Activated CD4-positive, alpha-beta T cell treated with anti-CD3 and anti-CD28 coated beads, Interleukin-2, amount 50 U/mL, for 4 hours (primary cell): ENCODE results near the gene ZNF329.
A peak's percentile ranks its signal among the peaks of the same experiment; 100 is the strongest.

Source experiments
- DNase-seq, 2 experiments: peaks; one replicate each; pipeline ENCODE4 v3.0.0-alpha.2; 2020

ZNF329 gene

DNA sequence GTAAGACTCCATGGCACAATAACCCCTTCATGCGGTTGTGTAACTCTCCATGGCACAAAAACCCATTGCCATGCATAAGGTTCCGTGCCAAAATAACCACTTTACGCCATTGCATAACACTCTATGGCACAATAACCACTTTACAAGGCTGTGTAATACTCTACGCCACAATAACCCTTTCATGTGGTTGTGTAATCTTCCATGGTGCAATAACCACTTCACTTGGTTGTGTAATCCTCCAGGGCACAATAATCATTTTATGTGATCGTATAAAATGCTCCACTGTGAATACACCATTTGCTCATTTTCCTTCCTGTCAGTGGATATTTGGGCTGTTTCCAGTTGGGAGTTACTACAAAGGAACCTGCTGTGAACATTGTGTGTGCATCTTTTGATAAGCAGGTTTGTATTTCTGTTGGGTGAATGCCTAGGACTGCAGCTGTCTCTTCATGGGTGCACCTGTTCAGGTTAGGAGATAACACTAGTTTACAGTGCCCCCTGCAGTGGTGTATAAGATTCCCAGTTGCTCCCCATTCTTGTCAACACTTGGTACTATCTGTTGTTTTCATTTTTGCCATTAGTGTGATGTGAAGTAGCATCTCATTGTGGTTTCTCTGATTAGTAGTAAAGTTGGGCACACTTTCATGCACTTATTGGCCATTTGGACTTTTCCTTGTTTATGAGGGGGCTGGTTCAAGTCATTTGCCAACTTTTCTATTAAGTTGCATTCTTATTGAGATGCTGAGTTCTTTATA lies 31.4 kb downstream of the ZNF329 start:
- no peak for DNase-seq

DNA sequence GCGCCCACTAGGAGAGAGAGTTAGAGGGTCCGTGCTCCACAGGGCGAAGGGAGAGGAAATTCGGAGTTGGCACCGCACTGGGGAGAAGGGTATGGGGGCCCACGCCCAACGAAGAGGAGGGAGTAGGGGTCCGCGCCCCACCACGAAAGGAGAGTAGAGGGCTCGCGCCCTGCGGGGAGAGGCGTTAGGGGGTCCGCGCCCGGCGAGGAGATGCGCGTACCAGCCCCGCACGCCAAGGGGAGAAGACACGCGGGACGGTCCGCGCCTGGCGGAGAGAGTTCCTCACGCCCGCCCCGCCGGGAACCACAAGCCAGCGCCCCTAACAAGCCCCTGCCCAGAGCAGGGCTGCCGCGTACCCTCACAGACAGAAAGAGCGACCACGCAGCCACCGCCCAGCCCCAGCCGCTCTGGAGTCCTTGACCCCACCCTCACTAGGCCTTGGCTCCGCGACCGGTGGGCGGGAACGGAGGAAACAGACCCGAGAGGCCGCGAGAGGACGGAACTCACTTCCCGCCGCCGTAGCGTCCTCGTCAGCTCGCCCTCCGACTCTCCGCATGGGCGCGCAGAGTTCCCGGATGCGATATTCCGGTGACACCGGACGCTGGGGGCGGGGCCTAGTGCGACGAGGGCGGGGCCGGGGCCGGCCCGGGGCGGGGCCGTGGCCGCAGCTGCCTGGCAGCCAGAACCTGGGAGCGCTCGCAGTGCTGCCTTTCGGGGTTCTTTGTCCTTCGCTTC lies 32.6 kb downstream of the ZNF329 start:
- DNase-seq, result no peak

DNA sequence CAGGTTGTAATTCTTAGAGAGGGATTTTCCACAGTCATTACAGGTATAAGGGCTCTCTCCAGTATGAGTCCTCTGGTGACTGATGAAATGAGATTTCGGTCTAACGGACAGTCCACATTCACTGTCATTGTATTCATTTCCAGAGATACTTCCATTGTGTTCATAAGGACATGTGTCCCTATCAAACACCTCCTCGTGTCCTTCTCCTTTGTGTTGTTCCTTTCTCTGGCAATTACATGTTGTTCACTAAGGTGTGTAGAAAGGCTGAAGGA lies 42.1 kb downstream of the ZNF329 start:
- DNase-seq, result no peak

DNA sequence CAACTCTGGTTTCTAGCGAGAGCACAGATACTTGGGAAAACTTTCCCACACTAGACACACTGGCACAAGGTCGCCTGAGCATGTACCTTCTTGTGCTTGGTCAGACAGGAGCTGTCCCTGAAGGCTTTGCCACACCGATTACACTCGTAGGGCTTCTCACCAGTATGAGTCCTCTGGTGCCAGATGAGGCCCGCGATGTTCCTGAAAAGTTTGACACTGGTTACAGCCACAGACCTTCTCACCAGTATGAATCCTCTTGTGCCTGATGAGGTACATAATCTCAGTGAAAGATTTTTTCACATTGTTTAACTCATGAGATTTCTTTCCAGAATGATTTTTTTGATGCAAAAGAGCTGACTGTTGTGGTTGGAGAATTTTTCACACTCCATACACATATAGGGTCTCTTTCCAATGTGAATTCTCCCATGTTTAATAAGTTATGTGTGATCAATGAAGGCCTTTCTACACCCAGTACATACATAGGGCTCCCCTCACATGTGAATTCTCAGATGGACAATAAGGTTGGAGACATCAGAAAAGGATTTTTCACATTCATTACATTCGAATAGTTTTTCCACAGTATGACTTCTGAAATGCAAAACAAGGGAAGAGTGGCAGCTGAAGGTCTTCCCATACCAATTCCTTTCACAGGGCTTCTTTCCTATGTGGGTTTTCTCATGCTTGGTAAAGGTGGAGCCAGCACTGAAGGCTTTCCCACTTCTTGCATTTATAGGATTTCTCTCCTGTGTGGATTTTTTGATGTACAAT lies 42.6 kb downstream of the ZNF329 start:
- DNase-seq, result no peak

DNA sequence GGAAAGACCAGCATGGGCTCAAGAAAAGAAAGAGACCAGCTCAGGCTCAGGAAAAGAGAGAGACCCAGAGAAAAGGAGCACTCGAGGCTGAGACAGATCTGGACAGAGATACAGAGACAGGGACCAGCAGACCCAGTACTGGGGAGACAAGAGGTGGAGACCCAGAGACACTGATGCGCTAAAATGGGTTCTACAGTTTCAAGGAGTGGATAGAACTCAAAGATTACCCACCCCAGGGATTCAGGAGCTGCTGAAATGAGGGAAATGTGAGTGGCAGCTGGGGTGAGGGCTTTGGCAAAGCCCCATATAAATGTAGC lies 51.9 kb downstream of the ZNF329 start:
- no peak for DNase-seq

DNA sequence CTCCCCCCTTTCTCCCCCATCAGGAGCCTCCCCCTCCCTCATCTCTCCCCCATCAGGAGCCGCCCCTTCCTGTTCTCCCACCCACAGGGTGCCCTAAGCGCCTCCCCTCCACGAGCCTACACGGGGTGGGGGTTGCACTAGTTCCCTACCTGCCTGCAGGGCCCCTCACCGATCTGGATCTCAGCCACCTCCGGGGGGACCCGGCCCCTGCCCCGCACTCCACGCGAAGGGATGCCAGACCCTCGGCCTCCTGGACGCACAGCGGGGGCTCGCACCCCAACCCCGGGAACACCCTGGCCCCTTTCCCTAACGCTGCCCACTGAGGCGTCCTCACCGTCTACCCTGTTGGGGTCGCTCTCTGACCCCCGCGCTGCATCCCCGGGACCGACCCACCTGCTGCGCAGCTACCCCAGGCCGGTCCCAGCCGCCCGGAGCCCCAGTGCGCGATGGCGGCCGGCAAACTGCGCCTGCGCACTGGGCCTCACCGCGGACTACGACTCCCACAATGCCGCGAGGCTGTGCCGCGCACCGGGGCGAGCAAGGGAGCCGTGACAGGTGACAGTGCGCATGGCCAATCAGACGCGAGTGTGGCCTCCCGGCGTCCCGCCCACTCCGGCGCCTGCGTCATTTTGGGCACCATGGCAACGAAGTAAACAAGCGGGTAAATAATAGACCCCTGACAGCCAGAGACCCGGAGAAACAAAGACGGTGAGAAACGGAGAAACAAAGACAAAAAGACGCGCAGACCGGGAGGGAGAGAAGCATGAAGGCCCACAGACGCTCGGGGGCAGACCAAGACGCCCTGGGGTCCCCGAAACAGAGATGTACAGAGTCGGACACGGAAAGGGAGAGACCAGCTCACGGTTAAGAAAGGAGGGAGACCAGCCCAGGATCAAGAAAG lies 52.6 kb downstream of the ZNF329 start, which contains the start of gene ZSCAN18:
ZSCAN18 (minus strand) TSS at position 451 of the 901 bp plus-strand sequence. CDS start 7,964 bp downstream, outside the sequence.
- DNase-seq, result peak; percentile 94 to 95

DNA sequence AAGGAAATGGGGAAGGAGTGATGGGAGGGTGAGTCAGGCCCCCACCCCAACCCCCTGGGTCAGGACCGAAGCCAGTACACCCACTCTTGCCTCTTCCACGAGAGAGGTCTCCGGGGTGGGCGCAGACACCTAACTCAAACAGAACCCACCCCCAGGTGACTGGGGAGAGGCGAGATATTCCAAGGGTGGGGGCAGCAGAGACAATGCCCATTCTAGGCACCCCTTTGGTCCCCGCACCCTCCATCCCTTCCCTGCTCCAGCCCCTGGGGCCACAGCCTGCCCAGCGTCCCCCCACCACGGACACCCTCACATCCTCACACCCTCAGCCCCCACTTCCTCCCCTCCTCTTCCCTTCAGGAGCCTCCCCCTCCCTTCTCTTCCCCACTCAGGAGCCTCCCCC lies 53.2 kb downstream of the ZNF329 start:
- DNase-seq, result no peak

DNA sequence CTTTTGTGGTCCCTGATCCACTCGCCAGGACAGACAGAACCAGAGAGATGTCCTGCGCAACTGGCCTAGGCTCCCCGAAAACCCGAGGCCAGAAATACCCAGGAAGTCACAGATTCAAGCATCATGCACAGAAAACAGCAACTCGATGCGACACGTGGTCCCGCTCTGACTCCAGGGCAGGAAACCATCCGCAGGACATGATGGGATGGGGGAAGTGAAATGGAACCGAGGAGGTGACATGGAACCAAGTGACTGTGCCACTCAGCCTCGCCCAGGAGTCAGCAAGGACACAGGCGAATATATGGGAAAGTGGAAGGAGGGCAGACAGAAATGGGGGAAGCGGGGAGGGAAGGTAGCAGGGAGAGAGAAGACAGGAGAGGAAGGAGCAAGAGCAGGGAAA lies 53.7 kb downstream of the ZNF329 start:
- no peak for DNase-seq

DNA sequence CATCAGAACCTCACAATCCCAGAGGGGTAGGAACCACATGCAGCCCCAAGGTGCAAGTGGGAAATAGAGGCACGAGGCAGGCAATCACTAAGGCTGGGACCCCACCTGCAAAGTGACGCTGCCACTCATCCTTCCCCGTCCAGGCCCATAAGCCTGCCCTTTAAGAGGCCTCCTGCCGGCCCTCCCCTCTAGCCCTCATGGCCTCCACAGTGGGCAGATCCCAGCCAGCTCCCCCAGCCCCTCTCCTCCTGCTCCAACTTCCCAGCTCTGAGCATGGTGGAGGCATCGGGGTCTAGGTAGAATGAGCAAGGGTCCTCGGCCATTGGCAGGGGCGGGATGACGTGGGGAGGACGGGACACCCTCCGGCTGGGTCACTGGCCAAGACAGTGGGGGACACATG lies 55.3 kb downstream of the ZNF329 start:
- no peak for DNase-seq

DNA sequence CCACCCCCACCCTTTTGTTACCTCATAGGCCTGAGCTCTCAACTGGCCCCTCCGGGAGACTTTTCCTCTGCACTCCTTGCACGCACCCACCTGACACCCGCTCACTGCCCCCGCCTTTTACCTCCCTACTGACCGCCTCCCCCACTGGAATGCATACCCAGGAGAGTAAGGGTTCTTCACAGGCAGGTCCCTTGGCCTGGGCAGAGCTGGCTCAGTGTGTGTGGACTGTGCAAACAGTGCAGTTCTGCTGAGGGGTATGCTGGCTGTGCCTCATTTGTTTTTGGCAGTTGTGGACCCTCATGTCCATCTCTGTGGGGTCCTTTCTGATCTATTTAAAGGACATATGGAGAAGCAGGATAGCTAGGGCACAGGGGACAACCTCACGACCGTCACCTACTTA lies 57.5 kb downstream of the ZNF329 start:
- no peak for DNase-seq

DNA sequence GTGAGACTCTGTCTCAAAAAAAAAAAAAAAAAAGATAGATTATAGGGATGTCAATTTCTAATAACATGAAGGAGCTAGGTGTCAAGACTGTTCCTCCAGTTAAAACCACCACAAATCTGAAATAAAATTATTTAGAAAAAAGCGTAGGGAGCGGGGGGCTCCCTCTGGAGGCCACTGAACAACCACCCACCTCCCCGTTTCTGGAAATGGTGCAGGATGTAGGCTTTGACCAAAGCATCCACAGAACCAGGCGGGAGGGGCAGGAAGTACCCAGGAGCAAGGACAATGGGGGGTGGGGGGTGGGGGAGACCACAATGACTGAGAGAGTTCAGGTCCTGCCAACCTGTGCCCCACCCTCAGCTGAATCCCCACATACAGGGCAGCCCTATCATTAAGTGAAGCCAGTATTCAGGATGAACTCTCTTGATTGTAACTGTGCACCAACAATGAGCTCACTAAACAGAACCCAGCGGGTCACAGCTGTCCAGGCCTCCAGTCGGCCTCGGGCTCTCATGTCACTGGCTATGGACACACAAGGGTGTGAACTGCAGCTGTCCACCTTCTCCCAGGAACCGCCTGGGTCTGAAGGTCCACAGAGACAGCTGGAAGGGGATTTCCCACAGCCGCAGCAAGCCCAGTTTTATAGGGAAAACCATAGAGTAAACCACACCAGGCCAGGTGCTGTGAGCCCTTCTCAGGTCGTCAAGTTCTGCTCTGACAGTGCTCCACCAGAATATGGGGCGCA lies 59.2 kb downstream of the ZNF329 start:
- DNase-seq, result no peak

DNA sequence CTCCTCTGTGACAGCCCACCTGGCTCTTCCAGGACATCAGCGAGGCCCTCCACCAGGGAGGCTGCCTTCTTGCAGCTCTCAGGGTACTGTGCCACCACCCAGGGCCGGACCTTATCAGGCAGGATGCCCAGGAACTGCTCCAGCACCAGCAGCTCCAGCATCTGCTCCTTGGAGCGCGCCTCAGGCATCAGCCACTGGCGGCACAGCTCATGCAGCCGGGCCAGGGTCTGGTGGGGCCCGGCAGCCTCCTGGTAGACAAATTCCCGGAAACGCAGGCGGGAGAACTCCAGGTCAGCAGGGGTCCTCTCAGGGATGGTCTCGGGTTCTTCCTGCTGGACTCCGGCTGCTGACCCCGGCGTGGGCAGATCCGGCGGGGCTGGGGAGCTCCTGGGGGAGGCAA lies 60.7 kb downstream of the ZNF329 start:
- DNase-seq, result no peak

DNA sequence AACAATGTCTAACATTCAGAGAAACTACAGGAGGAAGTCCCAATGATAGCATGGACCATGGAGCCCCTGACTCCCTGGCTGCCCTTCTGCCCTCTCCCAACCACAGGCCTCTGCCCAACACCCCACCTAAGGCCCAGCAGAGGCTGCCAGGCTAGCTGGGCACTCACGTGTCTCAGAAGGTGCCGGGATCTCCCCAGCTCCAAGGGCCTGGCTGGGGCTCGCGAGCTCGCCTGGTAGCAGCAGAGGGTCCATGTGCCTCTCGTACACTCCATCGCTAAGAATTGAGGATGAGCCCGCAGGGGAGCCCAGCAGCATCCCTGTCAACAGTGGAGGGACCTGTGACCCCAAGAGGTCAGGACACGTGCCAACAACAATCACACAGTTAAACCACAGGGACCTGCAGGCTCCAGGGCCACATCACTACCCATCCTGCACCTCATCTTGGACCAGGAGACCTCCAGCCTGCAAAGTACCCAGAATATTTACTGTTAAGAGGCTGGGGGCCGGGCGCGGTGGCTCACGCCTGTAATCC lies 62.0 kb downstream of the ZNF329 start:
- DNase-seq, result no peak

DNA sequence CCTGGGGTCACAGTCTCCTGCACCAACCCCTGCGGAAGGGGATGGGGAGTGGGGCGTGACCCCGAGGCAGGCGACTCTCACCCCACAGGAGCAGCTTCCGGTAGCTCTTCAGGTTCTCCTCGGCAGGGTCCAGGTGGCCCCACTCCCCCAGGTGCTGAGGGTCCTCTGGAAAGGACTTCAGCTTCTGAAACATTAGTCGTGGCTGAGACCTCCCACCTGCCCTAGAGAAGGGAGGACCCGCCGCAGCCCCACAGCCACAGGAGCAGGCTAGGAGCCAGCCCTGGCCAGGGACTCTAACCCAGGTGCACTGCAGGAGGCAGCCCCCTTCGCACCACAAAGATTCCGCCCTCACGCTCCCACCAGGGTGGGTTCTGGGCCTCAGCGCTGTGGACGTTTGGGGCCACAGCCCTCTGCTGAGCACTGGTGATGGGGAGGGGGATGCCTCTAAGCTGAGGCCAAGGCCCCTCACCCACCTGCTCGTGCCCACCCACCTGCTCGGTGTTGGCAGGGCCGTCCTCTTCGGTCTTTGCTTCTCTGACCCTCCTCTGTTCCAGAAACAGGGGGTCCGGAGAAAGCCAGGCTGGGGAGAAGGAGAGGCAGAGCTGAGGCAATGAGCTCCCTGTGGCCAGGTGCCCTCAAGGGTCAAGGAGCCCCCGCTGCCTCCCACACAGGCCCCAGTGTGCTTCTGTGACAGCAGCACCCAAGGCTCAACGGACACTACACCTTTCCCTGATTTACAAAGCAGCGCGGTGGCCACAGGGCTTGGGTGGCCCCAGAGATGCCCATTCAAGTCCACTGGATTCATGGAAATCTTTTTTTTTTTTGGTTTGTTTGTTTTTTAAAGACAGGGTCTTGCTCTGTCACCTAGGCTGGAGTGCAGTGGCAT lies 63.5 kb downstream of the ZNF329 start:
- DNase-seq, result no peak

DNA sequence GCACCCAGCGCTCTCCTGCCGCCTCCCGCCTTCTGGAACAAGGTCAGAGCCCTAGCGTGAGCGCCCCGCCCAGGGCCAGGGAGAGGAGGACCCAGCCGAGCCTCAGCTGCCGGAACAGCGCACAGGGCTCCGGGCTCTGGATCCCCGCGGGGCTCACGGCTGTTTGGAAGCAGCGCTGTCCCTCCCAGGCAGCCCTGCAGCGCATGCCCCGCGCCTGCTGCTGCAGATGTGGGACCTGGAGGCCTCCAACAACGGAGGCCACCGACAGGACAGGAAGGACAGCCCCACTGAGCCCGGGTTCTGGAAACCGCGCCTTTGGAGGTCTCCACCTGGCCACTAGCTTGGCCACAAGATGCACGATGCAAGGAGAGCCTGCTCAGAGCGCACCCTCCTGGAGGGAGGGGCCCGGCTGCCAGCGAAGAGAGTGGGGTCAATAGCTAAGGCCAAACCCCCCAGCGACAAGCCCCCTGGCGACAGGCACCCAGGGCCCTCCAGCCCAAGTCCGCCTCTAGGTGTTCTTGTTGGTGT lies 65.2 kb downstream of the ZNF329 start:
- DNase-seq, result no peak

DNA sequence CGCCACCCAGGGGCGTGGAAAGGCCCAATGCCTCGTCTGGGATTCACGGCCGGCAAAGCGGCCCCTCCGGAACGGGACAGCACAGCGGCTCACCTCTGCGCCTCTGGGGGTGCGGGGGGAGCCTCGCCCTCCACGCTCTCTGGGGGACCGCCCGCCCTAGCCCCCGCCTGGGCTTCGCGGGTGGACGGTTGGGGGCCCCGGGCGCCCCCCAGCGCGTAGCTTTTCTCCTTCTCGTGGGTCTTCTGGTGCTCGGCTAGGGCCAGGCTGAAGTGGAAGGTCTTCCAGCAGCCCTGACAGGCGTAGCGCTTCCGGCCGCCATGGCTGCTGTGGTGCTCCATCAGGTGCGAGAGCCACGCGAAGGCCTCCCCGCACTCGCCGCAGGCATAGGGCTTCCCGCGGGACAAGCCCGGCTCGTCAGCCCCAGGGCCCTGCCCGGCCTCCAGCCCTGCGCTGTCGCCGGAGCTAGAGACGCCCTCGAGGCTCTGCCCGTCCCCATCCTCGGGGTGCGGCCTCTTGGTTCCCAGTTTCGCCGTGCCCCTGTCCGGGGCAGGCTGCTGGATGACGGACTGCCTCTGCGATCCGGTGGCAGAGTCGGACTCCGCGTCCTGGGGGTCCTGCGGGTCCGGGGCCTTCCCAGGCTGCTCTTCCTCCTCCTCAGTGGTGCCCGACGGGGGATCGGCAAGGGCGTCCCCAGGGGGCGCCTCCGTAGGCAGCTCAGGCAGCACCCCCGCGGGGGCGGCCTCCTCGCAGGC lies 65.8 kb downstream of the ZNF329 start:
- no peak for DNase-seq

DNA sequence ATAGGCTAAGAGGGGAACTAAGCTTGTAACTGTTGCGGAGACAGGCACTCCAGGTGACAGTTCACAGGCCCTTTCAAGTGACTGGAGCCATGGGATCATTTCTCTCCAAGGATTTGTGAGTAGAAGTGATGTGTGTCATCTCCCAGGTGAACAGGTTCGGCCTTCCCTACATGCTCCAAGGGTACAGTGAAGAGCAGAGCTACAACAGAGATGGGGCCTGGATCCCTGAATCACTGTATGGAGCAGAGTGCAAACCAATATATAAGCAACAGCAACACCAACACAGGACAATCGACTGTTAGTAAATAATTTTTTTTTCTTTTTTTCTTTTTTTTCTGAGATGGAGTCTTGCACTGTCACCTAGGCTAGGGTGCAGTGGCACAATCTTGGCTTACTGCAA lies 67.6 kb downstream of the ZNF329 start:
- no peak for DNase-seq

DNA sequence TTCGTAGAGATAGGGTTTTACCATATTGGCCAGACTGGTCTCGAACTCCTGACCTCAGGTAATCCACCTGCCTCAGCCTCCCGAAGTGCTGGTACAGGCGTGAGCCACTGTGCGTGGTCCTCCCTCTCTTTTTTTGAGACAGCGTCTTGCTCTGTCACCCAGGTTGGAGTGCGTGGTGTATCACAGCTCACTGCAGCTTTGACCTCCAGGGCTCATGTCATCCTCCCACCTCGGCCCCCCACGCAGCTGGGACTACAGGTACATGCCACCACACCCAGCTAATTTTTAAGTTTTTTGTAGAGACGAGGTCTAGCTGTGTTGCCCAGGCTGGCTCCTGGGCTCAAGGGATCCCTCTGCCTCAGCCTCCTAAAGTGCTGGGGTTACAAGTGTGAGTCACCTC lies 70.8 kb downstream of the ZNF329 start:
- DNase-seq, result no peak
